Ramos (cell line): ENCODE data around the gene SERTAD1.
"Not testable (repeated sequence)": the region's sequence is repeated elsewhere in the genome, so short reads cannot be mapped to it uniquely, and the experiment has no call there.

Source experiments
- in situ Hi-C: fragments of 300-500 bp; cut with MboI; formaldehyde crosslinking; loops from one replicate; pipeline ENCODE4 v1.14.3; 2022; ENCODE audit warnings: low sequenced_read_pairs; ENCODE audit not compliant: unreplicated experiment

SERTAD1 gene

DNA sequence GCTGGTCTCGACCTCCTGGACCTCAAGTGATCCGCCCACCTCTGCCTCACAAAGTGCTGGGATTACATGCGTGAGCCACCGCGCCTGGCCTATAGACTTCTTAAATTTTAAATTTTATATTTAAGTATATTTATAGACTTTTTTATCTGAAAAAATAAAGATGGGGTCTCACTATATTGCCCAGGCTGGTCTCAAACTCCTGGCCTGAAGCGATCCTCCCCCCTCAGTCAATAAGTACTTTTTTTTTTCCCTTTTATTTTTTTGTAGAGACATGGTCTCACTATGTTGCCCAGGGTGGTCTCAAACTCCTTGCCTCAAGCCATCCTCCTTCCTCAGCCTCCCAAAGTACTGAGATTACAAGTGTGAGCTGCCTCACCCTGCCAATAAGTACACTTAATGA, 1.9 kb downstream of the SERTAD1 start:
- in situ Hi-C loops: no loop called here

DNA sequence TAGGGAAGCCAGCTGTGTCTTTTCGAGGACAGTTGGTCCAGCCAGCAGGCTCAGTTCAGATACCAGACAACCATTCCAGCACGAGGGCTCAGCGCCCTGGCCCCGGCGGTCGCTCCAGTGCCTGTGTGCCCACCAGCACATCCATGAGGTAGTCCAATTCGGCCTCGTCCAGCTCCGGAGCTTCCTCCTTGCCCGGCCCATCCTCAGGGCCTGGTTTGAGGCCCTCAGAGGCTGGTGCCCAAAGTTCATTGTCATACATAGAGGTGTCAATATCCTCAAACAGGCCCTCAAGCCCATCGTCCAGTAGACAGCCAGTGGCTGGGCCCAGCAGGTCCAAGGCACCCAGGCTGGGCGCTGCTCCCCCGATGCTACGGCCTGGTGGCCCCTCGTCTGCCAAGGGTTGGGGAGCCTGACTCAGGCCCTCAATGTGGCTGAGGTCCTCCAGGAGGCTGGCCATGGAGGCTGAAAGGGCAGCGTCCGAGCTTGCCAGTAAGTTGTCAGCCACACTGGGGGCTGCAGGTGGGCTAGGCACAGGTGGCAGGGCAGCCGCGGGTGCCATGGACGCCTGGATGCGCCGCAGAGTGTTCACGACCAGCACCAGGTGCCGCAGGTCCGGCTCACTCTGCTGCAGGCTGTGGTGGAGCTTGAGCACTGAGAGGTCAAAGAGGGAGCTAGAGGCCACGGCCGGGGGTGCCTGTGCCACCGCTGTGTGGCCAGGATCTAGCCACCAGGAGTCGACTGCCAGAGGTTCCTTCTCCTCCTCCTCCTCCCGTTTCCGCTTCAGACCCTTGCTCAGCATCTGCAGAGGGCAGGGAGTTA, 2.8 kb downstream of the SERTAD1 start:
- in situ Hi-C loops: no loop called here

DNA sequence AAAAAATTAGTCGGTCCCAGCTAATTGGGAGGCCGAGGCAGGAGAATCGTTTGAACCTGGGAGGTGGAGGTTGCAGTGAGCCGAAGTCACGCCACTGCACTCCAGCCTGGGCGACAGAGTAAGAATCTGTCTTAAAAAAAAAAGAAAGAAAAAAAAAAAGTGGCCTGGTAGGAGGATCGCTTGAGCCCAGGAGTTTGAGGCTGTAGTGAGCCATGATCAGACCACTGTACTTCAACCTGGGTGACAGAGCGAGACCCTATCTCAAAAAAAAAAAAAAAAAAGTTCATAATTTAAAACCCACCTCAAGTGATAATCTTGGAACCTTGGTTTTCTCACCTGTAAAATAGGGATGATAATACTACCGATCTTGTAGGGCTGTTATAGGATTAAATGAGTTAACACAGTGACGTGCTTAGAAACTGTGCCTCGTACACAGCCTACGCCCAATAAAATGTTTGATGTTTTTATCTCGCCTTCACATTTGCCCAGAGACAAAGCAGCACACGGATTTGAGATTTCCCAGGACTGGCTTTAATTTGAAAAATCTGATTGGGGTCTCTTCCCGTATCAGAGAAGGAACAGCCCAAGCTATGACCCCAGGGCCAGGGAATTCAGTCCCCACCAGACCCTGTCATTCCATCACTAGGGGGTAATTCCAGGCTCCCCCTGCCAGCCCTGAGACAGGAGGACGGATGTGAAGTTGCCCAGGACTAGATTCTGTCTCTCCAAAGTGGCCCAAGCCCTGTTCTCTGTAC, 3.6 kb downstream of the SERTAD1 start:
- in situ Hi-C loops: no loop called here

- in situ Hi-C loops: no loop called here
Measured at GRCh38 chr19:40420766-40421765, 4.7 kb downstream of the SERTAD1 start.

- in situ Hi-C loops: no loop called here
Measured at GRCh38 chr19:40420451-40420765, 5.4 kb downstream of the SERTAD1 start.

DNA sequence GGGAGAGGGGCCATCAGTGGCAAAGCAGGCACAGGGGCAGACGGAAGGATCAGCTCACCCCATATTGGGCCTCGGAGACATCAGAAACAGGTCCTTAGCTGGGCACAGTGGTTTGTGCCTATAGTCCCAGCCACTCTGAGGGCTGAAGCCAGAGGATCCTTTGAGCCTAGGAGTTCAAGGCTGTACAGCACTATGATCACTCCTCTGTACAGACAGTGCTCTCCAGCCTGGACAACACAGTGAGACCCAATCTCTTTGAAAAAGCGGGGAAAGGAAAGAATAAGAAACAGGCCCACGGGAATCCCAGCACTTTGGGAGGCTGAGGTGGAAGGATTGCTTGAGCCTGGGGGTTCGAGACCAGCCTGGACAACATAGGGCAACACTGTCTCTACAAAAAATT, 6.0 kb downstream of the SERTAD1 start:
- in situ Hi-C loops: no loop called here

- in situ Hi-C loops: no loop called here
Measured at GRCh38 chr19:40419066-40419612, 6.7 kb downstream of the SERTAD1 start.

DNA sequence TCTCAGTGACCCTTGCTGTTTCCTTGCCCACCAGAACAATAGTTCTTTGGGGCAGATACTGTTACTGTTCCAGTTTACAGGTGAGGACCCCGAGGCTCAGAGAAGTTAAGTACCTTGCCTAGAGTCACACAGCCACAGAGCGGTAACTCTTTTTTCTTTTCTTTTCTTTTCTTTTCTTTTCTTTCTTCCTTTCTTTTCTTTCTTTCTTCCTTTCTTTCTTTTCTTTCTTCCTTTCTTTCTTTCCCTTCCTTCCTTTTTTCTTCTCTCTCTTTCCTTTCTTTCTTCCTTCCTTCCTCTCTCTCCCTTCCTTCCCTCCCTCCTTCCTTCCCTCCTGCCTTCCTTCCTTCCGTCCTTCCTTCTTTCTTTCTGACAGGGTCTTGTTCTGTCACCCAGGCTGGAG, 7.8 kb downstream of the SERTAD1 start:
- in situ Hi-C loops: no loop called here

DNA sequence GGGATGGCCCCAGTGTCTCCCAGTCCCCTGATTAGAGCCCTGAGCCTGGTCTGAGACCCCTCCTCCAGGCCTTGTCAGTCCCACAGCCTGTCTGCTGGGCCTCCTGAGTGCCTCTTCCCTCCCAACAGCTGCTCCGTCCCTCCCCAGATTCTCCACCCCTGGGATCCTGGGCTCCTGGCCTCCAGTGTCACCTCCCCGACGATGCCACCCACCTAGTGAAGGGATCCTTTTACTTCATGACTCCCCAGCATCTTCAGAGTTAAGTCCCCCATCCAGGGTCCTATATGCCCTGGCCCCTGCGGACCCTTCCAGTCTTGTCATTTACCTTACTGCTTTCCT, 8.2 kb downstream of the SERTAD1 start:
- in situ Hi-C loops: no loop called here

GRCh38 chr19:40416918-40417642, 8.7 kb downstream of the SERTAD1 start:
- in situ Hi-C loops: no loop called here

DNA sequence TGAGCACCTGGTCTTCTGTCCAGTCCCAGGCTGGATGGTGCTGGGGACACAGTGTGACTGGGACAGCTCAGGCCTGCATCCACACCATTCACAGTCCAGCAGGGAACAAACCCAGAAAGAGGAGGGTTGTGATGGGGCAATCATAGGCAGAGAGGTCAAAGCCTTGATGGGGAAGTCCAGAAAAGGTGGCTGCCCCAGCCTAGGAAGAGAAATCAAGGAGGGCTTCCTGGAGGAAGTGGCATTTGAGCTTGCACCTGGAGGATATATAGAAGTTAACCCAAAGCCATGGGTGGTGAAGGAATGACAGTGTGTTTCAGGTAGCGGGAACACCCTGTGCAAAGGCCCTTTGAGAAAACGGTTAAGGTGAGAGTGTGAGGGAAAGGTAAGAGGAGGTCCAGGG, 10.0 kb downstream of the SERTAD1 start:
- in situ Hi-C loops: no loop called here

- in situ Hi-C loops: no loop called here
Measured at GRCh38 chr19:40414542-40415535, 11.0 kb downstream of the SERTAD1 start.

DNA sequence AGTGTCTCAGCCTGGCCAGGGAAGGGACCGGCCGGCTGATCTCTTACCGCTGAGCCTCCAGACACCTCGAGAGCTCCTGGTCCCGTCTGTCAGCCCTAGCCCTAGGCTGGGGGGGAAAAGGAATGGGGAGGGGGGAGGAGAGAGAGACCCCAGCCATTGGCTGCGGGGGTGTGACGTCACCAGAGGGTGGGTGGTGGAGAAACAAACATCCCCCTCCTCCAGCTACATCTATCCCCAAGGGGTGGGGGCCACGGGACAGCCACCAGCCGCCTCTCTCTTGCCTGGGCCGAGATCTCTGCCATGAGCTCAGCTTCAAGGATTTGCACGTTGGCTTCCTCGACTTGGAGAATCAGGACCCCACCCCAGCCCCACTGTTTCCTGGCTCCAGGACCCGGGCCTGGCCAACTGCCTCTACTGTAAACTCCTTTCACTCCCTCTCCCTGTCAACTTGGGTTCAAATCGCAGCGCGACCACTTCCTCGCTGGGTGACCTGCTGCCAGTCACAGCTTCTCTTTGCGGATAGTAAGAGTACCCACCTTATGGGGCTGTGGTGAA, 12.4 kb downstream of the SERTAD1 start, which contains the start of gene PRX:
PRX (minus strand) TSS at position 88 of the 555 bp plus-strand sequence. CDS start 5,446 bp downstream, outside the sequence.
- in situ Hi-C loops: no loop called here

DNA sequence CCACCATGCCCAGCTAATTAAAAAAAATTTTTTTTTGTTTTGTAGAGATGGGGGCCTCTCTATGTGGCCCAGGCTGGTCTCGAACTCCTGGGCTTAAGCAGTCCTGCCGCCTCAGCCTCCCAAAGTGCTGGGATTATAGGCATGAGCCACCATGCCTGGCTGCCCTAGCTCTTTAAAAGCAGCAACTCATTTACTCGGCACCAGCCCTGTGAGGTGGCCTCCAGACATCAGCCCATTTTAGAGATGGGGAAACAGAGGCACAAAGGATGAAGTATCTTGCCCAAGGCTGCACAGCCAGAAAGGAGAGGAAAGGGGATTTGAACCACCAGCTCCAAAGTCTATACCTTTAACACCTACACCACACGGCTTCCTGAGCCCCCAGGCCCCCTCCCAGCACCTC, 12.9 kb downstream of the SERTAD1 start:
- in situ Hi-C loops: no loop called here

- in situ Hi-C loops: no loop called here
Measured at GRCh38 chr19:40411958-40412499, 13.8 kb downstream of the SERTAD1 start.

DNA sequence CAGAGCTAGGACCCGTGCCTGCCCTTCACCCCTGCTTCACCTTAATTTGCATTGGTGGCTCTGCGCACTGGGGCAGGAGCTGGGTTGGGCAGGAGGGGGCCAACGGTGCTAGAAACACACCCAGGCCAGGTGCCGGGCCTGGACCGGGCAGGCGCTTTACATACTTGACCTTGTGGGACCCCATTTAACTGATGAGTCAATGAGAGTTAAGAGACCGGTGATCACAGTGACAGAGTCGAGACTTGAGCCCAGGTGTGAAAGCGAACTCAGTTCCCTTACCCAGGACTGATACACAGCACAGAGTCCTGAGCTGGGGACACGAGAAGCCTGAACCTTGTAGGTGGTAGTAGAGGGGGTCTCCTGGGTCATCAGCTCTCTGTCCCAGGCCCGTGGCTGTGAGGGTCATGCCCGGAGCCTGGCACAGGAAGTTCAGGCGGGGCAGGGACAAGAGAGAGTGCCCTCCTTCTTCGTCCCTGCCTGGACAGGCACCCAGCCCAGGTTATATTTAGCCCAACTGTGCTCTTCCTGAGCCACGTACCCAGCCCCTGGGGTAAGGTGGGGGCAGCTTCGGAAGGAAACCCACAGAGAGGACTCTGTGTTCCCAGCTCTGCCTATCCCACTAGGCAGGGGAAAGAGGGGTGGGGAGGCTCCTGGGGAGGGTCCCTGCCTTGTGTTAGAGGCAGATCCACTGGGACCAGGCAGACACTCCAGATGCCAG, 14.5 kb downstream of the SERTAD1 start:
- in situ Hi-C loops: no loop called here

- in situ Hi-C loops: no loop called here
Measured at GRCh38 chr19:40410030-40410389, 15.8 kb downstream of the SERTAD1 start.

GRCh38 chr19:40408598-40408925, 17.2 kb downstream of the SERTAD1 start:
- in situ Hi-C loops: not testable (repeated sequence)
